Lung (tissue), 12 donors: ENCODE measurements around the gene KANSL1L. TPM values are rescaled to one million over a fixed set of nuclear protein-coding genes. Genes with fewer than 3 reads are reported as not detected.
A peak's percentile ranks its signal among the peaks of the same experiment; 100 is the strongest.

Experiments used
- ATAC-seq: fragments of 200-7000 bp; cut with Tn5 transposase; one replicate; pipeline ENCODE4 v1.9.1; 2020; ENCODE audit warnings: moderate number of reproducible peaks; ENCODE audit not compliant: insufficient read depth, low FRiP score
- DNase-seq, 3 donors: peaks; one replicate each; pipeline ENCODE4 v3.0.0-alpha.2; 2013 to 2017
- H3K27ac ChIP-seq, 2 donors: one replicate each; pipeline ENCODE4 v1.5.1; 2013; ENCODE audit warnings: mild to moderate bottlenecking in 2 of 2, moderate library complexity in 2 of 2, control low read depth in 1 of 2, inconsistent platforms in 1 of 2, low read depth in 1 of 2, low read length in 1 of 2
- H3K27me3 ChIP-seq, 3 donors: one replicate each; pipeline ENCODE4 v1.5.1; 2013; ENCODE audit warnings: low read length in 2 of 3; ENCODE audit not compliant: control insufficient read depth in 3 of 3, insufficient read depth in 3 of 3
- H3K36me3 ChIP-seq, 4 donors: one replicate each; pipeline ENCODE4 v1.5.1; 2013; ENCODE audit warnings: low read length in 4 of 4, mild to moderate bottlenecking in 1 of 4, moderate library complexity in 1 of 4; ENCODE audit not compliant: control insufficient read depth in 4 of 4, insufficient read depth in 4 of 4
- H3K4me1 ChIP-seq, 5 donors: one replicate each; pipeline ENCODE4 v1.5.1; 2013; ENCODE audit warnings: low read length in 5 of 5, mild to moderate bottlenecking in 2 of 5, moderate library complexity in 1 of 5; ENCODE audit not compliant: control insufficient read depth in 5 of 5, insufficient read depth in 5 of 5
- H3K4me3 ChIP-seq: one replicate; pipeline ENCODE4 v1.5.1; 2013; ENCODE audit warnings: mild to moderate bottlenecking, control low read depth, moderate library complexity
- H3K9ac ChIP-seq, 2 donors: one replicate each; pipeline ENCODE4 v1.5.1; 2013; ENCODE audit warnings: low read length in 2 of 2, control low read depth in 1 of 2; ENCODE audit not compliant: insufficient read depth in 1 of 2
- H3K9me3 ChIP-seq, 4 donors: one replicate each; pipeline ENCODE4 v1.5.1; 2013; ENCODE audit warnings: low read length in 3 of 4, mild to moderate bottlenecking in 1 of 4, moderate library complexity in 1 of 4; ENCODE audit not compliant: control insufficient read depth in 4 of 4, insufficient read depth in 3 of 4
- WGBS, 2 donors: extraction: QIAGEN DNeasy Blood & Tissue Kit; methylation state at CpG; one replicate each; pipeline ENCODE4 v1.1.7; 2013; 5-methylcytosine and 5-hydroxymethylcytosine counted together
- polyA plus RNA-seq, 2 donors: library from polyadenylated mRNA; stranded (reverse); fragments of 200-250 nt; gene quantifications; one replicate each; pipeline ENCODE4 v1.2.1, GENCODE V29; 2013
- total RNA-seq, 2 donors: library from RNA; depleted of rRNA in 1 of 2; stranded (reverse); fragments of >200 nt in 1 of 2; gene quantifications; one replicate each; pipeline ENCODE4 v1.2.1, GENCODE V29; 2014 to 2021
- TF ChIP-seq, protein P1 (sequence below): IDR thresholded peaks from 2 replicates; pipeline ENCODE4 v1.5.1; 2012; ENCODE audit warnings: mild to moderate bottlenecking; ENCODE audit errors: control extremely low read depth, extremely low read depth
- donor health status: control.
- donor health status: control.
- donor health status: Bipolar disorder and iron deficiency.
- donor health status: healthy.
- donor health status: DM: yes; HTN: yes; CAD: no.

The KANSL1L gene
- total and polyA plus RNA-seq, 4 donors: 6.1 to 117 (median 17.0) TPM

DNA sequence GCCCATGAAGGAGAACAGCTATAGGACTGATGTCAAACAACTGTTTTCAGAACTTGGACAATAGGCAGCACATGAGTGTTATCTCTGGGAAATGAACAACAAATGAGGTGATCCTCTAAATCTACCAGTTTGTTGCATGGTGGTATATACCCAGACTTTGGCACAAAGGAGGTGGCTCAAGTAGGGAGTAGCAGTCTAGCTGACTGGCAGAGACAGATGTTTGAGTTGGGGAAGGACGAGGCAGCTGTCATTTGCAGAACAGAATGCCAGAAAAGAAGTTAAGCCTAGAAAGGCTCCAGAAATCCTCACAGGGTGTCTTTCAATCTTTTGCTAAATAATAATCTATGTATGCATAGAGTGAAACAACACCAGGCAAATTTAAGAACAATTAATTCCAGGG, 121.4 kb downstream of the KANSL1L start:
- no peaks in the 10 kb centered on the region for H3K27me3 ChIP-seq
- no peak for ATAC-seq
- WGBS, 2 donors: 87 to 88% methylated on average over 1 of the region's 1 CpG
- DNase-seq: peak in 2 of 3 donors; percentile 31 to 39
- TF ChIP-seq, protein P1, sequence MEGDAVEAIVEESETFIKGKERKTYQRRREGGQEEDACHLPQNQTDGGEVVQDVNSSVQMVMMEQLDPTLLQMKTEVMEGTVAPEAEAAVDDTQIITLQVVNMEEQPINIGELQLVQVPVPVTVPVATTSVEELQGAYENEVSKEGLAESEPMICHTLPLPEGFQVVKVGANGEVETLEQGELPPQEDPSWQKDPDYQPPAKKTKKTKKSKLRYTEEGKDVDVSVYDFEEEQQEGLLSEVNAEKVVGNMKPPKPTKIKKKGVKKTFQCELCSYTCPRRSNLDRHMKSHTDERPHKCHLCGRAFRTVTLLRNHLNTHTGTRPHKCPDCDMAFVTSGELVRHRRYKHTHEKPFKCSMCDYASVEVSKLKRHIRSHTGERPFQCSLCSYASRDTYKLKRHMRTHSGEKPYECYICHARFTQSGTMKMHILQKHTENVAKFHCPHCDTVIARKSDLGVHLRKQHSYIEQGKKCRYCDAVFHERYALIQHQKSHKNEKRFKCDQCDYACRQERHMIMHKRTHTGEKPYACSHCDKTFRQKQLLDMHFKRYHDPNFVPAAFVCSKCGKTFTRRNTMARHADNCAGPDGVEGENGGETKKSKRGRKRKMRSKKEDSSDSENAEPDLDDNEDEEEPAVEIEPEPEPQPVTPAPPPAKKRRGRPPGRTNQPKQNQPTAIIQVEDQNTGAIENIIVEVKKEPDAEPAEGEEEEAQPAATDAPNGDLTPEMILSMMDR: no peak
- peaks cover 0 to 5% (median 4%) of the 10 kb centered on the region in 4 donors for H3K9me3 ChIP-seq
- H3K36me3 ChIP-seq: peaks cover 5 to 21% (median 10%) of the 10 kb centered on the region in 4 donors
- H3K4me1 ChIP-seq: no peaks in the 10 kb centered on the region
- H3K27ac ChIP-seq: no peak overlapping the region
- no peak overlapping the region for H3K9ac ChIP-seq
- H3K4me3 ChIP-seq: no peak overlapping the region

DNA sequence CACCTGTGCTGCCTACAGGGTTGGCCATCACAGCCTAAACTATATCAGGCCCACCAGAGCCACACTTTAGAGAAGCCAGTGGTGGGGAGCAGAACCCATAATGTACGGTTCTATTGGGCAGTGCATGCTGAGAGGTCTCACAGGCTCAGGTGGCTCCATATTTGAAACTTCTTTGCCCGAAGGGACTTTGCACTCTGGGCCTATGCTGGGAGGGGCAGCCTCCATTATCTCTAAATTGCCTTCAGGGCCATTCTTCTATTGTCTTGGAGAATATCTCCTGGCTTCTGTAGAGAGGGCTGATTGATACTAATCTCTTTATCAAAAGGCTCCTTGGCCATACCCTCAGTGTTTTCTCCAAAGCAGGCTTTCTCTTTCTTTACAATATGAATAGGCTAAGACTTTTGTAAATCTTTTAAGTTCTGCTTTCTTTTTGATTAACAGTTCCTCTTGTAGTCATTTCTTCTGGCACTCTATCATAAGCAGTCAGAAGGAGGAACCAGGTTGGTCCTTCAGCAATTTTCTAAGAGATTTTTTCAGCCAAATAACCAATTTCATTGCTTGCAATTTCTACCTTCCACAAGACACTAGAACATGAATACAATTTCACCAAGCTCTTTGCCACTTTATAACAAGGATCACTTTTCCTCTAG, 124.2 kb downstream of the KANSL1L start:
- 98% methylated on average over 2 of the region's 2 CpGs for WGBS, 2 donors
- ATAC-seq: no peak
- Histone ChIP-seq H3K4me3 (no peak overlapping the region), H3K36me3 (peaks cover 3 to 21% (median 9%) of the 10 kb centered on the region in 4 donors), H3K27me3 (no peaks in the 10 kb centered on the region), H3K27ac (no peak overlapping the region), H3K9me3 (peaks cover 0 to 5% (median 0%) of the 10 kb centered on the region in 4 donors), H3K4me1 (no peaks in the 10 kb centered on the region), H3K9ac (no peak overlapping the region)
- no peak for DNase-seq
- TF ChIP-seq, protein P1: no peak

DNA sequence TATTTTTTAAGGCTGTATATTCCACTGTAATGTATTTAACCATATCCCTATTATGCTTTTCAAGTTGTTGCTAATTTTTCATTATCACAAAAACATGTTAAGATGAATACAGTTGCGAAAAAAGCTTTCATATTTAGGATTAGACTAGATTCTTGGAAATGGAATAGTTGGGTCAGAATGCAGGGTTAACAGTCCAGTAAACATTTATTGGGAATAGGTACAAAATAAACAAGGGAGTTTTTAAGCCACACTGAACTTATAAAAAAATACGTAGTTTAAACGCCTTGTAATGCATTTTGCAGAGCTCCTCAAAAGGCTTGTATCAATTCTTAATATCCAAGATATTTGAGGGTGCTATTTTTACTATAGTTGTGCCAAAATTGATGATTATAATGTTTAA, 133.1 kb downstream of the KANSL1L start:
- H3K27me3 ChIP-seq: no peaks in the 10 kb centered on the region
- no peak overlapping the region for H3K9ac ChIP-seq
- H3K9me3 ChIP-seq: no peaks in the 10 kb centered on the region
- ATAC-seq (no peak), DNase-seq (no peak)
- H3K27ac ChIP-seq: no peak overlapping the region
- TF ChIP-seq, protein P1: no peak
- no peak overlapping the region for H3K4me3 ChIP-seq
- no peaks in the 10 kb centered on the region for H3K36me3 ChIP-seq
- 95 to 96% methylated on average over 3 of the region's 3 CpGs for WGBS, 2 donors
- H3K4me1 ChIP-seq: no peaks in the 10 kb centered on the region

DNA sequence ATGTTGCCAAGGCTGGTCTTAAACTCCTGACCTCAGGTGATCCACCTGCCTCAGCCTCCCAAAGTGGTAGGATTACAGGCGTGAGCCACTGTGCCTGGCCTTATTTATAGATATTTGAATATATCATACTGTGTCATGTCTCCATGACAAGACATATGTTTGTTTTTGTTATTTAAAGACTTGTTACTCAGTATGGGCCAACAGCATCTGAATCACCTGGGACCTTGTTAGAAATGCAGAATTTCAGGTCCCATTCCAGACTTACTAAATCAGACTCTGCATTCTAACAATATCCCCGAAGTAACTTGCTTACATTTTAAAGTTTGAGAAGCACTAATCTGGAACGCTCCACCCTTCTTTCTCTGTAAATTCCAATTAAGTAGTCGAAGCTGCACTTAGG, 135.5 kb downstream of the KANSL1L start:
- no peaks in the 10 kb centered on the region for H3K4me1 ChIP-seq
- no peaks in the 10 kb centered on the region for H3K27me3 ChIP-seq
- no peak overlapping the region for H3K9ac ChIP-seq
- ATAC-seq: no peak
- TF ChIP-seq, protein P1: no peak
- WGBS, 2 donors: 97 to 98% methylated on average over 4 of the region's 4 CpGs
- no peaks in the 10 kb centered on the region for H3K9me3 ChIP-seq
- H3K4me3 ChIP-seq: no peak overlapping the region
- H3K27ac ChIP-seq: no peak overlapping the region
- peaks cover 0 to 1% (median 0%) of the 10 kb centered on the region in 4 donors for H3K36me3 ChIP-seq
- DNase-seq: no peak
